Keratinocyte (primary cell): ENCODE data around the gene RTEL1. TPM values are rescaled to one million over a fixed set of nuclear protein-coding genes. Genes with fewer than 3 reads are reported as not detected.
"Not testable (repeated sequence)": the region's sequence is repeated elsewhere in the genome, so short reads cannot be mapped to it uniquely, and the experiment has no call there.

Source experiments
- DNase-seq: peaks from one replicate; pipeline ENCODE4 v3.0.0-alpha.2; 2011; ENCODE audit warnings: low read depth, missing footprints, low spot score
- FAIRE-seq: peaks from 2 replicates; lab custom pipeline; 2011; peaks lifted over from hg19 to GRCh38; lab: Jason Lieb, UNC
- H2AFZ ChIP-seq: 2 replicates; pipeline ENCODE4 v1.6.0; 2012; ENCODE audit warnings: low read length, control low read depth, inconsistent platforms; ENCODE audit not compliant: control insufficient read depth
- H3K27ac ChIP-seq: 2 replicates; pipeline ENCODE4 v1.5.1; 2011; ENCODE audit warnings: low read length; ENCODE audit not compliant: control insufficient read depth, insufficient read depth
- H3K27me3 ChIP-seq: 3 replicates; pipeline ENCODE4 v1.6.0; 2011; ENCODE audit warnings: low read length; ENCODE audit not compliant: control insufficient read depth, insufficient read depth; ENCODE audit errors: extremely low read depth
- H3K36me3 ChIP-seq, 2 experiments: 2 replicates in 1 of 2; 3 replicates in 1 of 2; pipeline ENCODE4 v1.5.1; 2011; ENCODE audit warnings: low read length in 2 of 2, mild to moderate bottlenecking in 1 of 2; ENCODE audit not compliant: control insufficient read depth in 2 of 2, insufficient read depth in 2 of 2; ENCODE audit errors: extremely low read depth in 1 of 2
- H3K4me1 ChIP-seq: 3 replicates; pipeline ENCODE4 v1.5.1; 2011; ENCODE audit warnings: low read length; ENCODE audit not compliant: control insufficient read depth, insufficient read depth; ENCODE audit errors: extremely low read depth
- H3K4me2 ChIP-seq: 3 replicates; pipeline ENCODE4 v1.6.0; 2011; ENCODE audit warnings: low read depth, low read length; ENCODE audit not compliant: control insufficient read depth, insufficient read depth; ENCODE audit errors: extremely low read depth
- H3K4me3 ChIP-seq, 3 experiments: fragments of 200-600 bp in 1 of 3; sonication (generic) in 1 of 3; 2 replicates in 2 of 3; 3 replicates in 1 of 3; pipeline ENCODE4 v1.5.1; 2011 to 2016; ENCODE audit warnings: low read length in 3 of 3, mild to moderate bottlenecking in 3 of 3, control low read depth in 2 of 3, inconsistent platforms in 1 of 3, low read depth in 1 of 3, mixed read lengths in 1 of 3, mixed run types in 1 of 3, moderate library complexity in 1 of 3; ENCODE audit not compliant: control insufficient read depth in 2 of 3, insufficient read depth in 2 of 3; ENCODE audit errors: extremely low read depth in 1 of 3
- H3K79me2 ChIP-seq: 2 replicates; pipeline ENCODE4 v1.6.0; 2012; ENCODE audit warnings: low read length; ENCODE audit not compliant: control insufficient read depth, insufficient read depth
- H3K9ac ChIP-seq: 3 replicates; pipeline ENCODE4 v1.6.0; 2011; ENCODE audit warnings: low read length; ENCODE audit not compliant: control insufficient read depth, insufficient read depth; ENCODE audit errors: extremely low read depth
- H3K9me1 ChIP-seq: 3 replicates; pipeline ENCODE4 v1.6.0; 2011; ENCODE audit warnings: low read length; ENCODE audit not compliant: control insufficient read depth, insufficient read depth; ENCODE audit errors: extremely low read depth
- H3K9me3 ChIP-seq: 2 replicates; pipeline ENCODE4 v1.5.1; 2012; ENCODE audit warnings: low read depth, low read length; ENCODE audit not compliant: control insufficient read depth
- H4K20me1 ChIP-seq: 3 replicates; pipeline ENCODE4 v1.6.0; 2011; ENCODE audit warnings: low read length; ENCODE audit not compliant: control insufficient read depth, insufficient read depth; ENCODE audit errors: extremely low read depth
- CTCF ChIP-seq, 3 experiments: IDR thresholded peaks in 1 of 3; conservative IDR thresholded peaks in 1 of 3; optimal IDR thresholded peaks in 1 of 3; 2 replicates in 2 of 3; 3 replicates in 1 of 3; pipeline versions ENCODE3 to v1.5.1; 2011; ENCODE audit warnings: low read length in 3 of 3, mild to moderate bottlenecking in 3 of 3, moderate library complexity in 2 of 3, control low read depth in 1 of 3, inconsistent platforms in 1 of 3; ENCODE audit not compliant: insufficient read depth in 2 of 3; ENCODE audit errors: extremely low read depth in 1 of 3
- EZH2 ChIP-seq: IDR thresholded peaks from one replicate; pipeline ENCODE4 v1.6.1; 2012; ENCODE audit warnings: inconsistent platforms, mild to moderate bottlenecking, low read length, moderate library complexity
- dilution Hi-C: fragments of 300-500 bp; cut with MboI; formaldehyde crosslinking; loops from one replicate; pipeline ENCODE4 v1.7.0; 2020; ENCODE audit warnings: low sequenced_read_pairs; ENCODE audit not compliant: extremely low pct_ligation_motif_present
- polyA plus RNA-seq, 5 experiments: library from polyadenylated mRNA; depleted of rRNA in 3 of 5; stranded (reverse) in 3 of 5; stranded (forward) in 1 of 5; unstranded in 1 of 5; fragments of >200 nt; gene quantifications; 1 replicate in 1 of 5; 2 replicates in 3 of 5; 3 replicates in 1 of 5; pipeline versions ENCODE4 v1.2.1 to v1.2.3, GENCODE V29; 2011 to 2012; ENCODE audit warnings: missing spikeins in 2 of 5, low read depth in 1 of 5, low replicate concordance in 1 of 5

Gene RTEL1
- polyA plus RNA-seq, 1 donor (not counting 4 experiments of a cell fraction or from before 2014, with no cell fraction given) = 12.4 TPM

- Histone ChIP-seq H3K79me2 (no peaks in the 10 kb centered on the region), H3K9ac (no peak overlapping the region), H3K27ac (no peak overlapping the region), H3K4me1 (peaks cover 12% of the 10 kb centered on the region), H3K9me1 (no peaks in the 10 kb centered on the region), H3K36me3 (no peaks in the 10 kb centered on the region), H3K4me3 (no peak overlapping the region), H4K20me1 (no peaks in the 10 kb centered on the region), H2AFZ (no peak overlapping the region), H3K4me2 (no peak overlapping the region), H3K9me3 (no peaks in the 10 kb centered on the region), H3K27me3 (no peaks in the 10 kb centered on the region)
- TF ChIP-seq EZH2 (no peak), CTCF (optimal IDR thresholded peaks at IDR 0.05 in 1 of 3, IDR thresholded peaks at IDR 0.05 in 1 of 3, conservative IDR thresholded peaks at IDR 0.05 in 1 of 3; ENCODE audit: extremely low read depth in 1 of 3, insufficient read depth in 2 of 3, low read length in 3 of 3) (no peak)
- dilution Hi-C loops = no loop called here
- DNase-seq = no peak
- FAIRE-seq = no peak
Observed at GRCh38 chr20:63648190-63648589, 9.9 kb upstream of the RTEL1 start.

- Histone ChIP-seq H3K9me1 (no peaks in the 10 kb centered on the region), H3K9ac (no peak overlapping the region), H3K27ac (no peak overlapping the region), H3K4me1 (peaks cover 12% of the 10 kb centered on the region), H3K4me2 (no peak overlapping the region), H3K9me3 (no peaks in the 10 kb centered on the region), H3K4me3 (no peak overlapping the region), H2AFZ (no peak overlapping the region), H4K20me1 (no peaks in the 10 kb centered on the region), H3K79me2 (no peaks in the 10 kb centered on the region), H3K36me3 (no peaks in the 10 kb centered on the region), H3K27me3 (no peaks in the 10 kb centered on the region)
- no peak for DNase-seq
- FAIRE-seq = no peak
- TF ChIP-seq EZH2 (no peak), CTCF (optimal IDR thresholded peaks at IDR 0.05 in 1 of 3, IDR thresholded peaks at IDR 0.05 in 1 of 3, conservative IDR thresholded peaks at IDR 0.05 in 1 of 3; ENCODE audit: extremely low read depth in 1 of 3, insufficient read depth in 2 of 3, low read length in 3 of 3) (no peak)
- dilution Hi-C loops = no loop called here
Observed at GRCh38 chr20:63648895-63649589, 9.1 kb upstream of the RTEL1 start.

DNA sequence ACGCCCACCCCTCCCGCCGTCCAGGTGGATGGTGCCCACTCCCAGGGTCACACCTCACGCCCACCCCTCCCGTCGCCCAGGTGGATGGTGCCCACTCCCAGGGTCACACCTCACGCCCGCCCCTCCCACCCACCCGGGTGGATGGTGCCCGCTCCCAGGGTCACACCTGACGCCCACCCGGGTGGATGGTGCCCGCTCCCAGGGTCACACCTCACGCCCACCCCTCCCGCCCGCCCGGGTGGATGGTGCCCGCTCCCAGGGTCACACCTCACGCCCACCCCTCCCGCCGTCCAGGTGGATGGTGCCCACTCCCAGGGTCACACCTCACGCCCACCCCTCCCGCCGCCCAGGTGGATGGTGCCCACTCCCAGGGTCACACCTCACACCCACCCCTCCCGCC lies 7.6 kb upstream of the RTEL1 start:
- H3K4me1 ChIP-seq = peaks cover 12% of the 10 kb centered on the region
- H3K27me3 ChIP-seq, H3K9ac ChIP-seq, DNase-seq, H3K9me1 ChIP-seq, H3K4me2 ChIP-seq, H3K36me3 ChIP-seq, H4K20me1 ChIP-seq, H3K4me3 ChIP-seq, H3K27ac ChIP-seq, H3K79me2 ChIP-seq, dilution Hi-C loops, H2AFZ ChIP-seq, H3K9me3 ChIP-seq, FAIRE-seq: not testable (repeated sequence)
